Ramos (cell line): Measurements from ENCODE around the gene APOA1.
"Not testable (repeated sequence)": the region's sequence is repeated elsewhere in the genome, so short reads cannot be mapped to it uniquely, and the experiment has no call there.

Experiments
- in situ Hi-C: fragments of 300-500 bp; cut with MboI; formaldehyde crosslinking; loops from one replicate; pipeline ENCODE4 v1.14.3; 2022; ENCODE audit warnings: low sequenced_read_pairs; ENCODE audit not compliant: unreplicated experiment

APOA1 gene

DNA sequence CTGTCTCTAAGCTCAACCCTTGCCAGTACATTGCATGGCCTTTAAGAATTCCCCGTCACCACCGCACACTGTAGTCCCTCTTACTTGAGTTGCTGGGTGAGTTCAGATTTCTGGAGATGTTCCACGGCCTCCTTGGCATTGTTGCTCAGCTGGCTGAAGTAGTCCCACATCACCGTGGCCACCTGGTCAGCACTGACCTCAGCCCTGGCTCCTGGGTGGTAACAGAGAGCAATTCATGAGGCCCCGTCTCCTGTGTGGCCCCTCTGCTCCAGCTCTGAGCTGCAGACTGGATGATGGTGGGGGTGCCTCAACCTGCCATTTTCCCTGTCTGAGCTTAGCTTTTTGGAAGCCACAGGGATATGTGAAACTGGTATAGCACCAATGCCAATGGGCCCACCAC is 14.8 kb downstream of the APOA1 start:
- in situ Hi-C loops: no loop called here

DNA sequence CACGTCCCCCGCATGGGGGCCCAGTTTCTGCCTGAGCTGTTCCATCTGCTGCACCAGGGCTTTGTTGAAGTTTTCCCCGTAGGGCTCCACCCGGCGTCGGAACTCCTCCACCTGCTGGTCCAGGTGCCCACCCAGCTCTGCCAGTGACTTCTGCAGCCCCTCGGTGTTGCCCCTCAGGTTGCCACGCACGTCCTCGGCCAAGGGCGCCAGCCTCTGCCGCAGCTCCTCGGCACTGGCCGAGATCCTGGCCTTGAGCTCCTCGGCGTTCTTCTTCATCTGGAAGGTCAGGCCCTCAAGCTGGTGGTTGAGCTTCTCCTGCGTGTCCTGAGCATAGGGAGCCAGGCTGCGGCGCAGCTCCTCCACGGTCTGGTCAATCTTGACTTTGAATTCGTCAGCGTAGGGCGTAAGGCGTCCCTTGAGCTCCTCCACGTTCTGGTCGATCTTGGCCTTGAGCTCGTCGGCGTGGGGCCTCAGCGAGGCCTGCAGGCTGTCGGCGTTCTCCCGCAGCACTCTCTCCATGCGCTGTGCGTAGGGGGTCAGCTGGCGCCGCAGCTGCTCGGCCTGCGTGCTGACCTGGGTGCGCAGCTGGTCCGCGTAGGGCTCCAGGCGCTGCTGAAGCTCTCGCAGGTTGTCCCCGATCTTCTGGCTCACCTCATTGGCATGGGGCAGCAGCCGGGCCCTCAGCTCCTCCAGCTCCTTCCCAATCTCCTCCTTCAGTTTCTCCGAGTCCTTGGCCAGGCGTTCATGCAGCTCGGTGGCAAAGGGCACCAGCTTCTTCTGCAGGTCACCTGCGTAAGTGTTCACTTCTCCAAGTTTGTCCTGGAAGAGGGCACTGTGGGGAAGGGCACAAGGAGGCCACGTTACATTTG is 16.1 kb downstream of the APOA1 start:
- in situ Hi-C loops: no loop called here

DNA sequence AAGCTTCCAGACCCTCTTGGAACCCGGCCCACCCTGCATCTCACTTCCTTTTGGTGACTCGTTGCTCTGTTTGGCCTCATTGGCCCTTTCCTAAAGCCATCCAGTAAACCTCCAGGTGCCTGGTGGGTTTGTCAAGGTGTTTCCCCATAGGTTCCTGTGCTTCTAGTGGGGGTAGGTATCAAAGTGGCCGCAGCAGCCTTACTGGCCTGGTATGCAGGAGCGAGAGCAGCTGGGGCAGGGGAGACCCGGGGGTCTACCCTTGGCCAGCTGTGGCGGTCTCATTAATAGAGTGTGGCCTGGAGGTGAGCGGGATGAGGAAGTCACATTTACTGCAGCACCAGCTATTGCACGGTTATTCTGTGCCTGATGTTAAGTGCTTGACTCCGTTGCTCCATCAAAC is 18.4 kb downstream of the APOA1 start:
- in situ Hi-C loops: no loop called here

DNA sequence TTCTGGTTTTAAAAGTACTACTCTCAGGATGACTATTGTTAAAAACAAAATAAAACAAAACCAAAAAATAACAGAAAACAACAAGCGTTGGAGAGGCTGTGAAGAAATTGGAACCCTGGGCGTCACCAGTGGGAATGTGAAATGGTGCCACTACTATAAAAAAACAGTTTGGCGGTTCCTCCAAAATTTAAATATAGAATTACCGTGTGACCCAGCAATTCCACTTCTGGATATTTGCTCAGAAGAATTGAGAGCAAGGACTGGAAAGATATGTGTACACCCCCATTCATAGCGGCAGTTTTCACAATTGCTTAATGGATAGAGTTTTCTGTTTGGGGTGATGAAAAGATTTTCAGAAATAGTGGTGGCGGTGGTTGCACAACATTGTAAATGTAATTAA is 22.9 kb downstream of the APOA1 start:
- in situ Hi-C loops: no loop called here

DNA sequence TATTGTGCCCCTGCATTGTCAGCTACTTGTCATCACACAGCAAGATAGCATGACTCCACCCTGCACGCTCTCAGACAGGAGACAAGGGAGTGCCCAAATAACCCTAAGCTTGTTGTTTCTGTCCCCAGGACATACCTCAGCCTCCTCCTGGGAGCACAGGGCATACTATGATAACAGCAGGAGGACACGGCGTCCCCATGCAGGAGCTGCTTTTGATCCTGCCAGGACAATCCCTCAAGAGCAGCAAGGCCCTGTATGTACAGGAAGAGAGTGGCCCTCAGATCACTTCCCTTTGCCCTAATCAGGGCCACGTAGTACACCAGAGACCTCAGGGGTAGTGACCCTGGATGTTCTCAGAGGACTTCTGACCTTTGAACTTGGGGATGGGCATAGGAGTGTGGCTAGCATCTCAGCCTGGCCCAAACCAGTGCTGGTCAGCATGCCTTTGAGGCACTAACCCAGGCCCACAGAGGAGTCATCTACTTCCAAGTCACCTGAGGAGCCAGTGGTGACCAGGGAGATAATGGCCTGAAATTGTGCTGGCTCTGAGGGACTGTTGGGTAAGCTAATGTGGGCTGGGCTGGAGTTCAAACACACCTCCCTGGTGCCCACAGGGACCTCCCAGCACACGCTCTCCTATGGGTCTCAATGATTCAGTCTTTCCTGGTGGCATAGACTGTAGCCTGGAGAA is 23.5 kb downstream of the APOA1 start:
- in situ Hi-C loops: no loop called here

DNA sequence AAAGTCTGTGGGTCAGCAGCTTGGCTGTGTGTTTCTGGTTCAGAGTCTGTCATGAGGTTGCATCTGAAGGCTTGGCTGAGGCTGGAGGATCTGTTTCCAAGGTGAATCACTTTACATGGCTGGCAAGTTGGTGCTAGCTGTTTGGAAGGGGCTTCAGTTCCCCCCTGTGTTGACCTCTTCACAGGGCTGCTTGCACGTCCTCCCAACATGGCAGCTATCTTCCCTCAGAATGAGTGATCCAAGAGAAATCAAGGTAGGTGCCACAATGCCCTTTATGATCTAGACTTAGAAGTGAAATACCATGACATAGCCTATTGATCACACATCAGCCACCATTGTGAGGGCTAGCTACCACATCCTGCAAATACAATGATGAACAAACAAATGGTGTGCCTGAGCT is 24.3 kb downstream of the APOA1 start:
- in situ Hi-C loops: no loop called here

DNA sequence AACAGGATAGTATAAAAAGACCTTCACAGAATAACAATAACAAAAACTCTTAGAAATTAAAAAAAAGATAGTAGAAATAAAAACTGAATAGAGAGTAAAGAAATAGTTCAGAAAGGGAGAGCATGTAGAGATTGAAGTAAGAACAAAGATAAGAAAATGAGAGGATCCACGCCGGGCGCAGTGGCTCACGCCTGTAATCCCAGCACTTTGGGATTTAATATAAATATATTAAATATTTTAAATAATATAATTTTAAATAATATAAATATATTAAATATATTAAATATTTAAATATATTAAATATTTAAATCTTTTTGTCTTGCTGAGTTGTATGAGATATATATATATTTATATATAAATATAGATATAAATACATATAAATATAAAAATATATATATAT is 25.3 kb downstream of the APOA1 start:
- in situ Hi-C loops: no loop called here

DNA sequence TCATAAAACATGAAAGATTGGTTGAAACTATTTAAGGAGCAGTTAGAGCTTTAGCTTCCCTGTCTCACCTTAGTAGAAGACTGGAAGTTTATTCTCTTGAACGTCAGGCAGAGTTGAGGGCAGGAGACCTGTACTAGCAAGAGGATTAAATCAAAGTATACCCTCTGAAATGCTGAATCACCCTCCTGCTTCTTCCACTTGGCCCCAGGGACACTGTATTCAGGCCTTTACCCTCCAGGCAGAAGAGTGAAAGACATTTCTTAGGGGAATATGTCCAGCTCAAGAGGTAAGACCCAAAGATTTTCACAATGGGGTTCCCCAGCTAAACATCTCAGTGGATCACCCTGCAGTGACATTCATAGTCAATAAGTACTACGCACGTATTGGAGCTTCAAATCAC is 26.2 kb downstream of the APOA1 start:
- in situ Hi-C loops: no loop called here

DNA sequence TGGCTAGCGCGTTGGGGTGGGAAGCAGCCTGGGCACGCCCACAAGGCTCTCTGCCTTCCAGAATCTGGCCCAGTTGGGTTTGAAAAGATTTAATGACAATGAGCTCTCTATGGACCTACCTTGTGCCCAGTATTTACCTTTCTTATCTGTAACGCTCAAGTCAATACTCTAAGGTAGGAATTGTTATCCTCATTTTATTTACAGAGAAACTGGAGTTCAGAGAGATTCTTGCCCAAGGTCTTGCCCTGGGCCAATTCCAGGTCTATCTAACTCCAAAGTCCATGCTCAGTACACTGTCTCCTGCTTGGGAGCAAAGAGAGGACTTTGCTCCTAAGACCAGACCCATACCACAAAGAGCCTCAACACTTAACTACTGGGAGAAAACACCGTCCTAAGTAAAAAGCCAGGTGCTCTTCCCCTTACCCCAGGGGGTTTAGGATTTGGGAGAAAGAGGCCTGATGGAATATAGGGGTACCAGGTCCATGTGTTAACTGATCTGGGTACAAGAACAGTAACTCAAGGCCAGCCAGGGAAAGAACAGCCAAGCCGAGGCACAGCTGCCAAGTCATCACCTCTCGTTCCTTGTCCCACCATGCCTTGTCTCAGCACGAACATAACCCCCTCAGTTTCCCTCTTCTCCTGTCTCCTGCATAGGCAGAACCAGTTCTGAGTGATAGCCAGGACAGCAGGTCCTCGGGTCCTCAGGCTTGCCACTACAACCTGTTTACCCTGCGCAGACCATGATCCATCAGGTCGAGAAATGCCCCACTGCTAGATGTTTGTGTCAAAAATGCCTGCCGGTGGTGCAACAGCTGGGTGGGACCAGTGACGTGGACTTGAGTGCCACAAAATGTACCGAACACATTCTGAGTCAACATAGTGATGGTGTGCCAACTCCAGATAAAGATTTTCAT is 28.9 kb downstream of the APOA1 start:
- in situ Hi-C loops: no loop called here

DNA sequence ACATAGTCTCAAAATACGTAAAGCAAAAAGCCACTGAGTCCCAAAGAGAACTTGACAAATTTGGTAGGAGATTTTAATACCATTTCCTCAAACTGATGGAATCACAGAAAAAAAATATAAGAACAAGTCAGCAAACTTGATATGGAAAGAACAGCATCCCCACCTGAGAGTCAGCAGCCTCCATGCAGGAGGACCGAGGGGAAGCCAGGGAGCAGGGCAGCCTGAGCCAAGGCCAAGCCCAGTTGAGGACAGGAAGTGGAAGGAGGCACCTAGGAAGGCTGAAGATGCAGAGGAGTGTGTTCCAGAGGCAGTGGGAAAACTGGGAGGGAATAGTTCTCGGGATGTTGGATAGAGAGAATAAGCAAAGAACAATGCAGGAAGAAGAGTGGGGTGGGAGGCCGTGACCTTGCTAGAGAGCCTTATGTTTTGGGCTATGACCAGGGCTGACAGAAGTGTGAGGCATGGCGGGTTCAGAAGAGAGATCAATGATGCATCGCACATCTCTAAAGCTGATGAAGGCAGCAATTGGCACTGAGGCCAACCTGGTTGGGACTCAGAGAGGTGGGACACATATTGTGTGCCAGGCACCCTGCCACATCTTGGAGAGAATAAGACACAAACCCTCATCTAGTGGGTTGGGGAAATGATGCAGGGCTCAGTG is 29.7 kb downstream of the APOA1 start:
- in situ Hi-C loops: no loop called here

DNA sequence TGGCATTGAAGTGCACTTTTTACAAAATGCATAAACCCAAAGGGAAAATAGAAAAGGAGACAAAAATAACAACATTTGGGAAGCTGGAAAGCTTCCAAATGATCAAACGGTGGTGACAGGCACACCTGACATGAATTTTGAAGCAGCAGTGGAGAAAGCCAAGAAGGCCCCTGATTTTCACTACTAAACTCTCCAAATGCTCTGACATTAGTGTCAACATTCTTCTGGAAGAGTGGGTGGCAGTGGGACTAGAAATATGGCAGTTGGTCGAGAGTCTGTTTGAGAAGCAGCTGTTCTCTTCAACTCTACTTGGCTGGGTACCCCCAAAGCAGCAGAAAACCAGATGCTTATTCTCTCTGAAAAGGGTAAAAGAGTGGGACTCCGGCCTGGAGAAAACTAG is 33.4 kb downstream of the APOA1 start:
- in situ Hi-C loops: no loop called here

DNA sequence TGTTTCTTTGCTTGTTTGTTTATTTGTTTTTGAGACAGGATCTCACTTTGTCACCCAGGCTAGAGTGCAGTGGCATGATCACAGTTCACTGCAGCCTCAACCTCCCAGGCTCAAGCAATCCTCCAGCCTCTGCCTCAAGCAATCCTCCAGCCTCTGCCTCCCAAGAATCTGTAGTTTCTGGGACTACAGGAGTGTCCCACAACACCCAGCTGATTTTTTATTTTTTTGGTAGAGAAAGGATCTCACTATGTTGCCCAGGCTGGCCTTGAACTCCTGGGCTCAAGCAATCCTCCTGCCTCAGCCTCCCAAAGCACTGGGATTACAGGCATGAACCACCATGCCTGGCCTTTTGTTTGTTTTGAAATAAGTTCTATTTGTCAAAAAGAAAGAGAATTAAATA is 35.8 kb downstream of the APOA1 start:
- in situ Hi-C loops: not testable (repeated sequence)

DNA sequence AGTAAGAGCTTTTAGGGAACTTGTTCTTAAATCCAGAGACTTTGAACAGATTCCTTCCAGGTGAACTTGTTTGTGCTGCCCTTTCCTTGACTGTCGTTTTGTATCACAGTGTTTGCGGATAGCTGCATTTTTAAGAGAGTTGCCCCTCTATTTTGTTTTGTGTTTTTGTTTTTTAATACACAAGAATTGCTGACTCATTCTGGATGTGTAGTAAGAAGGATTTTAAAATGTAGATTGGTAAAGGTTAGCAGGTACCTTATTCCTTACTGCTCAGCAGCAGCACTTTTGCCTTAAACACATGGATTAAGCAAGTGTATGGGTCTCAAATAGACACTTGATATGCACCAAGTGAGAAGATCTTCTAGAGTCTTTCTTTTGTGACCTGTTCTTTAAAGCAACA is 36.8 kb downstream of the APOA1 start:
- in situ Hi-C loops: no loop called here

DNA sequence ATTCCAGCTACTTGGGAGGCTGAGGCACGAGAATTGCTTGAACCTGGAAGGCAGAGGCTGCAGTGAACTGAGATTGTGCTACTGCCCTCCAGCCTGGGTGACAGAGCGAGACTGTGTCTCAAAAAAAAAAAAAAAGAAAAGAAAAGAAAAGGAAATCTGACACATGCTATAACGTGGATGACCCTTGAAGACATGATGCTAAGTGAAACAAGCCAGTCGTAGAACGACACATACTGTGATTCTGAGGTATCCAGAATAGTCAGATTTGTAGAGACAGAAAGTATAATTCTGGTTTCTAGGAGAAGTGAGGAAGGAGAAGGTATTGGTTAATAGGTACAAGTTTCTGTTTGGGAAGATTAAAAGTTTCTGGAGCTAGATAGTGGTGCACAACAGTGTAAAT is 39.1 kb downstream of the APOA1 start:
- in situ Hi-C loops: no loop called here

DNA sequence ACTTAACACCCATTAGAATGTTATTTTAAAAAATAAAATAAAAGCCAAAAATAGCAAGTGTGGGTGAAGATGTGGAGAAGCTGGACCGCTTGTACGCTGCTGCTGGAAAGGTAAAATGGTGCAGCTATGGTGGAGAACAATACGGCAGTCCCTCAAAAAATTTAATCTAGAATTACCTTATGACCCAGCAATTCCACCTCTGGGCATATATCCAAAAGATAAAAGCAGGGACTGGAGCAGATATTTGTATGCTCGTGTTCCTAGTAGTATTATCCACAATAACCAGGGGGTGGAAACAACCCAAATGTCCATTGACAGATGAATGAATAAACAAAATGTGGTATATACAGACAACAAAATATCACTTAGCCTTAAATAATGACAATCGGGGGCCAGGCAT is 39.6 kb downstream of the APOA1 start:
- in situ Hi-C loops: no loop called here

DNA sequence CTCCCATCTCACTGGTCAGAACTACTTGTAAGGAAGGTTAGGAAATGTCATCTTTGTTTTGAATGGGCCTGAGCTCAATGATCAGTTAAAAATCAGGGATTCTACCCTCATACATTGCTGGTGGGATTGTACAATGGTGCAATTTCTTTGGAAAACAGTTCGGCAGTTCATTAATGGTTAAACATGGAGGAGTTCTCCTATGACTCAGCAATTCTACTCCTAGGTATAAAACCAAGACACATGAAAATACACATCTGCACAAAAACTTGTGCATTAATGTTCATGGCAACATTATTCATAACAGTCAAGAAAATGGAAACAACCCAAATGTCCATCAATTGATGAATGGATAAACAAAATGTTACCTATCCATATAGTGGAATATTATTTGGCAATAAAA is 40.9 kb downstream of the APOA1 start:
- in situ Hi-C loops: no loop called here

DNA sequence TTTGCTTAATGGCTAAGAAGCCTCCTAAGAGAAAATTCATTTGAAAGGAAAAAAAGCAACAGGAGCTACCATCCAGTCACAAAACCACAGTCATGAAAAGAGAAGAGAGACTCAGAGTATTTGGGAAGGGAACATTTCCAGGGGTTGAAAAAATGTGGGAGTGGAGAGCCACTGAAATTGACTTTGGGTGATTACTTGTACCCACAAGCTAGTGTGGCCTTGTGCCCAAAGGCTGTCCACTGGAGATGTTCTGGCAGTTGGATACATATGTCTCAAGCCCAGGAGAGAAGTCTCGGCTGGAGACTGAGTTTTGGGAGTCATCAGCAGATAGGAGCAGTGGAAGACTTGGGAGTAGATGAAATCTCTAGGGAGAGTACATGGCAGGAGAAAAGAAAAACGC is 42.6 kb downstream of the APOA1 start:
- in situ Hi-C loops: loop anchor here (5.0 kb wide), 1 partner anchor 312 kb away; no protein-coding TSS in a partner anchor

DNA sequence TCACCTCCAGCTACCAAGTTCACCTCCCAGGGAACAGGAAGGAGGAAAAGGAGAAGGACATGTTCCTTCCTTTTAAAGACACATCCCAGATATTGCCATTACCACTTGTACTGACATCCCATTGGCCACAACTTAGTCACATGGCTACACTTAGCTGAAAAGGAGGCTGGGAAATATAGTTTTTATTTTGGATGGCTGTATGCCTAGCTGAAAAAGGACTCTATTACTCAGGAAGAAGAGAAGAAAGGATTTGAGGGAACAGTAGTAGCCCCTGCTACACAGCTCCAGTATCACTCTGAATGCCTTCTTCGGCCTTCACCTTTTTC is 43.7 kb downstream of the APOA1 start:
- in situ Hi-C loops: loop anchor here (5.0 kb wide), 1 partner anchor 314 kb away; no protein-coding TSS in a partner anchor

DNA sequence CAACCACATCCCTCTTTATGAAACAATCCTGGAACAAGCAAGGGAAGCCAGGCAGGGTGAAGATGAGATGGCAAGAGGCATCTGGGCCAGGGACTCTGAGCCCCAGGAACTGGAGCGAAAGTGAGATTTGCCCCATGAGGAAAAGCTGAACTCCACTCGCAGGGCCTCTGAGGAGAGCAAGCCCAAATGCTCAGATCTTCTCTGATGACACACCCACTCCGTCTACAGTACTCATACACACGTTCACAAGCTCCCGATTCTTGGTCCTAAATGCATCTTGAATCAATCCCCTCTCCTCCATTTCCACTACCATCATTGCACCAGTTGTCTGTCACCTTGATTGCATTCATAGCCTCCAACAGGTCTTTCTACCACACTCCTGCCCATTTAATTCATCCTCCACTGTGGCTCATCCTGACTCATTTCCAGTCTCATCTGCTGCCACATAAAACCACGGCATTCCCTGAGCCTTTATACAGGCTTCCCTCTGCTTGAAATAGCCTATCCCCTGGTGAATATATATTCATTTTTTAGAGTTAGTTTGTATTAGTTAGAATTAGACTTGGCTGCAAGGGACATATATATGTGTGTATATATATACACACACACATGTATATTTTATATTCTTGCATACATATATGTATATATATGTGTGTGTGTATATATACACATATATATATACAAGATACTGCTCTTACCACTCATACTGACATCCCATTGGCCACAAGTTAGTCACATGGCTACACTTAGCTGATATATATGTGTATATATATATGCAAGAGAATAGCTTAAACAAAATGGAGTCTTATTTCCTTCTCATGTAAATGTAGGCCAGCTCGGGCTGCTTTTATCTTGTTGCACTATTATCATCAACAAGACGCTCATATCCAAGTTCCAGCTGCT is 44.3 kb downstream of the APOA1 start:
- in situ Hi-C loops: loop anchor here (5.0 kb wide), 1 partner anchor 314 kb away; no protein-coding TSS in a partner anchor
